KOPT-K1 (cell line): ENCODE results near the gene SIRT5.

Experiments used
- H3K27ac ChIP-seq: fragments of 200-600 bp; sonication (generic); 2 replicates; pipeline ENCODE4 v1.5.1; 2016; ENCODE audit warnings: antibody characterized with exemption, mild to moderate bottlenecking, low read depth, low read length; ENCODE audit not compliant: poor library complexity, severe bottlenecking
- H3K36me3 ChIP-seq: fragments of 200-600 bp; sonication (generic); 2 replicates; pipeline ENCODE4 v1.5.1; 2017; ENCODE audit warnings: antibody characterized with exemption, mild to moderate bottlenecking, low read length, moderate library complexity; ENCODE audit not compliant: insufficient read depth
- H3K9me3 ChIP-seq: fragments of 200-600 bp; sonication (generic); 2 replicates; pipeline ENCODE4 v1.5.1; 2017; ENCODE audit warnings: antibody characterized with exemption, low read length, mild to moderate bottlenecking; ENCODE audit not compliant: insufficient read depth, poor library complexity, severe bottlenecking

The SIRT5 gene

DNA sequence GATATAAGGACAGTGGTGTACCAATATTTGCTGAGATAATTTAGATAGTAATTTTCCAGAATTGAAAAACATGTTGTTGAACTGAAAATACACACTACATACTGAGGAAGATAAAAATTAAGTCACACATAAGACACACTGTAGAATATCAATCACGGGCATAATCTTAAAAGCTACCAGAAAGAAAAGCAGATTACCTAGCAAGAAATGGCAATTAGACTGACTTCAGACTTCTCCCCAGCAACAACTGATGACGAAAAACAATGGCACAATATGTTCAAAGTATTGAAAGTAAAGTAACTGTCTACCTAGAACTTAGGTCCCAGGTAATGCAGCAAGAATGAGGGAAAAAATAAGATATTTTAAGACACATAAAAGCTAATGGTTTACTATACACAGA lies 87.2 kb downstream of the SIRT5 start:
- no peaks in the 10 kb centered on the region for H3K9me3 ChIP-seq
- peaks cover 5% of the 10 kb centered on the region for H3K36me3 ChIP-seq
- no peak overlapping the region for H3K27ac ChIP-seq

DNA sequence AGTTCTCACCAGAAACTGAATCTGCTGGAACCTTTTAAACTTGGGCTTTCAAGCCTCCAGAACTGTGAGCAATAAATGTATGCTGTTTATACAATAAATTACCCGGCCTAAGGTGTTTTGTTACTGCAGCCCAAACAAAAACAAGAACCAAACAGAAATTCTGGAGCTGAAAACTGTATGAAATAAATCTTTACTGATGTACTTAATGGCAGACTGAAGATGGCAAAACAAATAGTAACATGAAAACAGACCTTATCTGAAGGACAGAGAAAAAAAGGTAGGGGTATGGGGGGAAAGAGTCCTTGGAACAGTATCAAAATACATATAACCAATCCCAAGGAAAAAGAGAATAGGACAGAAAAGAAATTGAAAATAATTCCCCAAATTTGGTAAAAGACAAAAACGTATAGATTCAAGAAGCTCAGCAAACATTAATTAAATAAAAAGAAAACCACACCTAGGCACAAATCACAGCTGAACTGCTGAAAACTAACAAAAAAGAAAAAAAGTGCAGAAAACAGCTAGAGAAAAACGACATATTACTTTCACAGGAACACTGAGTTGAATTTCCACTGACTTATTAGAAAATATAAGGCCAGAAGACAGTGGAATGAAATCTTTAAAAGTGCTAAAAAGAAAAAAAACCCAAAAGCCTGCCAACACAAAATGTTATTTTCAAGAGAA lies 88.4 kb downstream of the SIRT5 start:
- Histone ChIP-seq H3K9me3 (no peaks in the 10 kb centered on the region), H3K27ac (no peak overlapping the region), H3K36me3 (no peaks in the 10 kb centered on the region)

DNA sequence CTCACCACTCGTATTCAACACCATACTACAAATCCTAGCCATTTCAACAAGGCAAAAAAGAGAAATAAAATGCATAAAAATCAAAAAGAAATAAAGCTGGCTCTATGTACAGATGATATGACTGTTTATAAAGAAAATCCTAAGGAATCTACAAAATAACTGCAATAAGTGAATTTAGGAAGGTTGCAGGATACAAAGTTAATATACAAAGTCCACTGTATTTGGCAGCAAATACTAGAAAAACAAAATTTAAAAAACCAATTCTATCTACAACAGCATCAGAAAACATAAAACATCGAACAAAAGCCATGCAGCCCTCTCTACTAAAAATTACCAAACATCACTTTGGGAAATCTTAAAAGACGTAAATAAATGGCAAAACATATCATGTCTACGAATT lies 89.6 kb downstream of the SIRT5 start:
- no peaks in the 10 kb centered on the region for H3K36me3 ChIP-seq
- H3K27ac ChIP-seq, result no peak overlapping the region
- H3K9me3 ChIP-seq, result no peaks in the 10 kb centered on the region
